ENCODE measurements around the gene NDC1.

DNA sequence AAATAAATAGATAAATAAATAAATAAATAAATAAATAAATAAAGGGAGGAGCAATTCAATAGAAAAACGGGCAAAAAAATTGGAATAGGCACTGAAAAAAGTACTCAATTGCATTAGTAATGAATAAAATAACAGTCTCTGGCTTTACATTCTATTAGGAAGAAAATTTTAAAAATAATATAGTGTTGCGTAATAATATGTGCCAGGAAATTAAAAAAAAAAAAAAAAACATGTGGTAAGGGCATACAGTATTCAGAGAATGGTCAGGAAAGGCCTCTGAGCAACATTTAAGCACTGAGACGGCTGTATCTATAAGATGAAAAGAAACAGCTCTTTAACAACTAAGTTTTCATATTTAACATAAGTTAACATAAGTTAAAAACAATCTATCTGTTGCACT lies 50.4 kb downstream of the NDC1 start:
- TF ChIP-seq, protein P1, sequence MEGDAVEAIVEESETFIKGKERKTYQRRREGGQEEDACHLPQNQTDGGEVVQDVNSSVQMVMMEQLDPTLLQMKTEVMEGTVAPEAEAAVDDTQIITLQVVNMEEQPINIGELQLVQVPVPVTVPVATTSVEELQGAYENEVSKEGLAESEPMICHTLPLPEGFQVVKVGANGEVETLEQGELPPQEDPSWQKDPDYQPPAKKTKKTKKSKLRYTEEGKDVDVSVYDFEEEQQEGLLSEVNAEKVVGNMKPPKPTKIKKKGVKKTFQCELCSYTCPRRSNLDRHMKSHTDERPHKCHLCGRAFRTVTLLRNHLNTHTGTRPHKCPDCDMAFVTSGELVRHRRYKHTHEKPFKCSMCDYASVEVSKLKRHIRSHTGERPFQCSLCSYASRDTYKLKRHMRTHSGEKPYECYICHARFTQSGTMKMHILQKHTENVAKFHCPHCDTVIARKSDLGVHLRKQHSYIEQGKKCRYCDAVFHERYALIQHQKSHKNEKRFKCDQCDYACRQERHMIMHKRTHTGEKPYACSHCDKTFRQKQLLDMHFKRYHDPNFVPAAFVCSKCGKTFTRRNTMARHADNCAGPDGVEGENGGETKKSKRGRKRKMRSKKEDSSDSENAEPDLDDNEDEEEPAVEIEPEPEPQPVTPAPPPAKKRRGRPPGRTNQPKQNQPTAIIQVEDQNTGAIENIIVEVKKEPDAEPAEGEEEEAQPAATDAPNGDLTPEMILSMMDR (IDR thresholded peaks at IDR 0.05): no peak
- no peak for TF ChIP-seq POLR2AphosphoS5 (IDR thresholded peaks at IDR 0.05)
- TF ChIP-seq POLR2A (IDR thresholded peaks at IDR 0.05): no peak

Measured in transverse colon (tissue), 4 donors.